HG02642 (cell line): Measurements from ENCODE around the gene GDF10.

Source experiments
- ATAC-seq: cut with Tn5 transposase; IDR thresholded peaks from one replicate; pipeline ENCODE4 v1.9.1; 2021; ENCODE audit warnings: mild to moderate bottlenecking; ENCODE audit not compliant: unreplicated experiment, poor library complexity

Gene GDF10

GRCh38 chr10:47299611-47300428 lies at the start of gene GDF10:
GDF10 (plus strand) TSS chr10:47300197; CDS start chr10:47300652, 455 bp downstream.
- no peak for ATAC-seq

GRCh38 chr10:47252093-47252780 lies 47.8 kb upstream of the GDF10 start:
- ATAC-seq, result no peak

- no peak for ATAC-seq
Observed at GRCh38 chr10:47253030-47253637, 46.9 kb upstream of the GDF10 start.

- no peak for ATAC-seq
Observed at GRCh38 chr10:47253651-47254375, 46.2 kb upstream of the GDF10 start.

- no peak for ATAC-seq
Observed at GRCh38 chr10:47254611-47255010, 45.4 kb upstream of the GDF10 start.

GRCh38 chr10:47255033-47255813 lies 44.8 kb upstream of the GDF10 start:
- ATAC-seq, result no peak

- no peak for ATAC-seq
Observed at GRCh38 chr10:47255866-47256265, 44.1 kb upstream of the GDF10 start.

GRCh38 chr10:47256751-47257336 lies 43.2 kb upstream of the GDF10 start:
- no peak for ATAC-seq

GRCh38 chr10:47257396-47258120 lies 42.4 kb upstream of the GDF10 start:
- no peak for ATAC-seq

- ATAC-seq, result no peak
Observed at GRCh38 chr10:47258921-47259320, 41.1 kb upstream of the GDF10 start.

GRCh38 chr10:47259466-47259865 lies 40.5 kb upstream of the GDF10 start:
- no peak for ATAC-seq

- ATAC-seq, result no peak
Observed at GRCh38 chr10:47260505-47261111, 39.4 kb upstream of the GDF10 start.

- peak; percentile 97 for ATAC-seq
Observed at GRCh38 chr10:47261121-47261520, 38.9 kb upstream of the GDF10 start.

- no peak for ATAC-seq
Observed at GRCh38 chr10:47261556-47261955, 38.4 kb upstream of the GDF10 start.

- no peak for ATAC-seq
Observed at GRCh38 chr10:47262606-47263533, 37.1 kb upstream of the GDF10 start.

- no peak for ATAC-seq
Observed at GRCh38 chr10:47264797-47265281, 35.2 kb upstream of the GDF10 start.

GRCh38 chr10:47266602-47267001 lies 33.4 kb upstream of the GDF10 start:
- ATAC-seq, result no peak
